IPS-NIHi11 (cell line): ENCODE data around the gene ETS1.

Experiments used
- DNase-seq: peaks from one replicate; pipeline ENCODE4 v3.0.0; 2012; ENCODE audit warnings: mixed read lengths, low spot score

ETS1 gene

DNA sequence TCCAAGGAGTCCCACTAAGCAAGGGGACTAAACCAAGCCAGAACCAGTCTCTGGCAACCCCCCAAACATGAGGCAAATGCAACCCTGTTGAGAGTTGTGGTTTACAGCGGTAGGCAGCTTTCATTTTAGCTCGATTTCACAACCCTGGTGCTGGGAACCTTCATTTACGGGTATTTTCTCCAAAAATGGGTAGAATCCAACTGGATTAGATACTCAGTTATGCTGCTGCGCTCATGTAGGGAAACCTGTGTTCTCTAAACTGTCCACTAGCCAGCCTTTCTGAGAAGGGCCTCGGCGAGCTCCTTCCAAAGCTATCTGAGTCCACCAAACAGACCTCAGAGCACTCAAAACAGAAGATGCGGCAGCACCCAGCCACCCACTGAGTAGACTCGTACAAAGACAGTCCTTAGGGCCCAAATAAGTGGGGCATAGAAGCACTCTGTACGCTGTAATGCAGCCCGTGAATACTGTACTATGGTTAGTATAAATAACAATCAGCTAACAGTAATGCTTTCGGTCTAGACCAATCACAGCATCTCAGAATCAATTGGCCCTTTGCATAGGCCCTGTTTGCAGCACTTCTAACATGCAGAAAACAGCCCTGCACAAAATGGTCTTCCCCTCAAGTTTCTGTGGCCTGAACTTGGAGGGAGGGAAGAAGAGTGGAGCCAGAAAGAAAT is 104.7 kb downstream of the ETS1 start:
- DNase-seq: no peak

DNA sequence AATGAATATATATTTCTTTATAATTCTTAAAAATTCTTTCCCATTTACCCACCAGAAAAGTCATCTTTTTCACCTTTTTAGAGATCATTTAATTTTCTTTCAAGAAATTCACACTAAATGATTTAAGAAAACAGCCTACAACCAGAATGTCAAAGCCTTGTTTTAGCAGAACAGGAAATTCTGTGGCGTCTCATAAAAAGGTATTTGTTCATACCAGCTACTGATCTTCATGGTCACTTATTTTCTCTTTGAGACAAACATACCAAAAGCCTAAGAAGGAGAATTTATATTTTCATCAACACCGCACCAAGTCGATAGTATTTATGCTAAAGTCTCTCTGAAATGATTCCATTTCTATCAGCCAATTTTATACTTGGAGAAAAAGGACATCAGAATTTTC is 105.3 kb downstream of the ETS1 start:
- DNase-seq: no peak

DNA sequence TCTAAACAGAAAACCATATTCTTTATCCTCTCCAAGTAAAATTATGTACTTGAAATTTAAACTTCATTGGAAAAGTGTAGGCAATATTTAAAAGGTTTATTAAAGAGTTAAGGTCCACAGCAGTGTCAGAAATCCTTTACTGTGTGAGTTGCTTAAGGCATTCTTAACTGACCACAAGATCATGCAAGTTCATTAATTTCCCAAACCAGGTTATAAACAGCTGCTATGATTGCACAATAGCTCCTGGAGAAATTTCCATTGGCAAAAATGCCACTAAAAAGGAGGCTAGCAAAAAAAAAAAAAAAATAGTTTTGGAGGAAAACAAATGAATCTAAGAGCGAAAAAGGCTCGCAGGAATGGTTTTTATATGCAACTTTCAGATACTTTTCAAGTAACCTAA is 106.2 kb downstream of the ETS1 start:
- DNase-seq: no peak

- no peak for DNase-seq
Measured at GRCh38 chr11:128480665-128481064, 106.7 kb downstream of the ETS1 start.

DNA sequence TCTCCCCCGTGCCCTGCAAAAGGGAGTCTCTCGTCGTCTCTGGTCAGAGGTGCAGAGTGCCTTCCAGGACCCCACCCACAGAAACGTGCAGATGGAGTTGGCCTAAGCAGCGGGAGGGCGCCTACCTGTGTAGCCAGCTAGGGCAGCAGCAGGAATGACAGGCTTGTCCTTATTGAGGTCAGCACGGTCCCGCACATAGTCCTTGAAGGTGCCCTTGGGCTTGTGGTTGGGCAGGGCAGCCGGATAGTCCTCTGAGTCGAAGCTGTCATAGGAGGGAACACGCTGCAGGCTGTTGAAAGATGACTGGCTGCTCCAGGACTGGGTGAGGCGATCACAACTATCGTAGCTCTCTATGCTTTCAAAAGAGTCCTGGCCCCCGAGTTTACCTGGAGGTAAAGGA is 107.3 kb downstream of the ETS1 start:
- no peak for DNase-seq

- DNase-seq: no peak
Measured at GRCh38 chr11:128479144-128479543, 108.2 kb downstream of the ETS1 start.

DNA sequence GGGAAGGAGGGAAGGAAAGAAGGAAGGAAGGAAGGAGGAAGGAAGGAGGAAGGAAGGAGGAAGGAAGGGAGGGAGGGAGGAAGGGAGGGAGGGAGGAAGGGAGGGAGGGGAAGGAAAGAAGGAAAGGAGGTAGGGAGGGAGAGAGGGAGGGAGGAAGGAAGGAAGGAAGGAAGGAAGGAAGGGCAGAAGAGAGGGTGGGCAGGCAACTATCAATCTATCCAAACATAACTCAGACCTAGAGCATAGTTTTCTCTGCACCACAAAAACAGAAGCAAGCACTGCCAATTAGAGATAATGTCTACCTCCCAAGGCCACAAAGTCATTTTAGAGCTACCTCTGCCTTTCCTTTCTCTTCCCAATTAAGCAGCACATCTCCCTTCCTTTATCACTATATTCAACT is 109.1 kb downstream of the ETS1 start:
- no peak for DNase-seq

DNA sequence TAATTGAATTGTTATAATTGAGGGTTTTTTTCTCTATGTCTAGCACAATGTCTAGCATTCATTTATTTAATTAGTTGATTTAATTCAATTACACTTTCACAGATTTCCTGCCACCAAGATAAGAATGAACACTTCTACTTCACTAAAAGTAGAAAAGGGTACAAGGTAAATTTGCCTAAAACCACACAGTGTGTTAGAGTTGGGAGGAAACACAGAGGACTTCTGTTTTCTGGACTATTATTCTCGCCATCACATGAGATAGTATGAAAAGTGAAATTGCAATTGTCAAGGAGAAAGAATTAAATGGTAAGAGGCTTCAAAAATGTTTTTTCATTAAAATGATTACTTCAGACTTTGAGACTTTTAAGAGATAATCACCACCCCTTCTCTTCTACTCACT is 109.5 kb downstream of the ETS1 start:
- DNase-seq: no peak

DNA sequence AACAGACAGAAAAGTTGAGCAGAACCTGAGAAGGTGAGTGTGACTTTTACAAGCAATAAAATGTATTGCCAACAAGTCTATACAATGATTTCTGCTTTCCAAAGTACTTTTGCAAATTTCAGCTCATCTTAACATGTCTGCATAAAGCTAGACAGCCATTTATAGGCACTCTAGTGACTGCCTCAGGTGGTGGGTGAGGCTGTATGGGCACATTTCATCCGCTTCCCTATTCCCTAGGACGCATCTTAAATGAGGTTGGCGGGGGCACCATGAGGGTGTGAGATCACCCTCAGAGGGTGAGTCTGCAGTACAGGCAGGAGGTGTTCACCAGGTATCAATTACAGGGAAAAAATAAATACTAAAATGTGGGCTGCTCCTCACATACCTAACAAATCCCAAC is 110.1 kb downstream of the ETS1 start:
- DNase-seq: no peak

GRCh38 chr11:128476729-128477128 is 110.6 kb downstream of the ETS1 start:
- no peak for DNase-seq

DNA sequence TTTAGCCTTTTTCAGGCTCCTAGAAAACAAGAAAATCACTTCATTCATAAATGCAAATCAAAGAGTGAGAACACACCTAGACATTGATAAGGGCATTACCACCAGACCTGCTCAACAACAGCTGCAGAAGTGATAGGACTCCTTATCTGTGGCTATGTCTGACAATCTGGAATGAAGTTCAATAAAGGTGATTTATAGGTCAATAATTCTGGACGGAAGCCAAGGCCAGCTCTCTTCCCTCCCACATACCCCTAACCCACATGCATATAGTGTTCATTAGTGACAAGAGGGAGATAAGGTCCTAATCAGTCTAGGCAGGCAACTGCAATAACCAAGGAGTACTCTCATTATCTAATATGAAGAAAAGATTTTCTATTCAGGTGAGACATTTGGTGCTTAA is 111.3 kb downstream of the ETS1 start:
- DNase-seq: no peak

DNA sequence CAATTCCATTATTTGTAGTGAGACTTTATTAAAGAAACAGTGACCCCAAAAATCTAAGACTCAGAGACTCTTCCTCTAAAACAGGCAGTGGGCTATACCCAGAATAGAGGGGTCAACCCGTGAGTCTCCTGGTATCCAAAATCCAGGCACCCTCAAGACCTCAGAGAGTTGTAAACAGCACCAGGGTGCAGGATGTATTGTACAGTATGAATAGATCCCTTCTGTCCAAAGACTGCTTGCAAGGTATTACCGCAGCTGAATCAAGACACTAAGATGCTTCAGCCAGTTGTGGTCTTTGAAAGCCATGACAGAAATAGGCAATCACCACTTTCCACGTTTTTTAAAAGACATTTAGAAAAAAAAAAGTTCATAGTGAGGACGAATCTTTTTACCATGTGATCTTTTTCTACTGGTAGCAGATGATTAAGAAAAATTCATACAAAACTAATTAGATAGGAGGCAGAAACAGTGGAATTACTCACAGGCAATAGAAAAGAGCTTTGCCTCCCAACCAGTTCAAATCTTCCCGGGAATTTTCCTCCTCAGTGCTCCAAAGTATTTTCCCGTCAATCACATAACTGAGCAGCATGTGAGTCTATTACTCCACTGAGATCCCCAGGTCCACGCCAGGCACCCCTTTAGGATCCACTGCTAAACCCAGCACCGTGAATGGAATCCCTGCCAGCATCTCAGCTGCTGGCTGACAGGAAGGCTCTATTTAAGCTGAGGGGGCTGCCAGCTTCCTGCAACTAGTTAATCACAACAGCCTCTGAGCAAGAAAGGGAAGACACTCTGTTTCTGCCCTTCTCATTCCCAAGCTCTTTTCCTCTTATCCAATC is 113.1 kb downstream of the ETS1 start:
- no peak for DNase-seq

GRCh38 chr11:128473636-128474035 is 113.7 kb downstream of the ETS1 start:
- no peak for DNase-seq

DNA sequence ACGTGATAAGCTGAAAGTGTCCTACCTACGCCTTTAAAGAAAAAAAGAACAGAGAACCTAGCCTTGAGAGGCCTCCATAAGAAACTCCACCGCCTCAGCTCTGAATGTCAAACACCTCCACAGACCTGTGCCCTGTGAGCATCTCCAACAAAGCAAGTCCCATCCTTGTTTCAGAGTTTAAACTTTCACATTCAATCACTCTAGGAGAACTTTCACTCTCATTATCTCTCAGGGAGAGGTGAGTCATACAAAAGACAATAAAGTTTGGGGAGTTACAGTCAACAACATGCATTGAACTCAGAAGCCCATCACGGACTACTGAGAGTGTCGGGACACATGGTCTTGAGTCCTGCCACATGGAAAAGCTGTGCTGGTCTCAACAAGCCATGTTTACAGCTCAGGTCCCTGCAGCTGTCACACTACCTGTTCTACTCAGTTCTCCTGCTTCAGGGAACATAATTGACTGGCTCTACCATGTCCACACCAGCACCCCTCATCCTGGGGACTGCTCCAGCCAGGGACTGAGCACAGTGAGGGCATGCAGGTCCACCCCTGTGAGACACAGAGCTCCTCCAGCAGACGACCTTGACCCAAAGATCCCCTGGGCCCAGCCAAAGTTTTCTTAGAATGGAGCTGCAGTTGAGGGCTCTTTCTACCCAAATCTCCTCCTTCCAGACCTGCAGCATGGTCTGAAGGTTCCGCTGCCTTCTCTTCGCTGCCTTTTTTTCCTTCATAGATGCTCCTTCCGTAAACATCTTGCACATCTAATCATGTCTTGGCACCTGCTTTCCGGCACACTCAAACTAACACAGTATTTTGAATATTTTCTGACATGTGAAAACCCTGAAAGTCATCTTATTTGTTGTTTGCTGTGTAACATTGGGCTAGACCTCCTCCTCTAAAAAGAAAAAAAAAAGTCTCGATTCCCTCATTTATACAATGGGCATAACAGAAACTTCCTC is 114.9 kb downstream of the ETS1 start:
- no peak for DNase-seq

- no peak for DNase-seq
Measured at GRCh38 chr11:128471138-128471661, 116.2 kb downstream of the ETS1 start.

DNA sequence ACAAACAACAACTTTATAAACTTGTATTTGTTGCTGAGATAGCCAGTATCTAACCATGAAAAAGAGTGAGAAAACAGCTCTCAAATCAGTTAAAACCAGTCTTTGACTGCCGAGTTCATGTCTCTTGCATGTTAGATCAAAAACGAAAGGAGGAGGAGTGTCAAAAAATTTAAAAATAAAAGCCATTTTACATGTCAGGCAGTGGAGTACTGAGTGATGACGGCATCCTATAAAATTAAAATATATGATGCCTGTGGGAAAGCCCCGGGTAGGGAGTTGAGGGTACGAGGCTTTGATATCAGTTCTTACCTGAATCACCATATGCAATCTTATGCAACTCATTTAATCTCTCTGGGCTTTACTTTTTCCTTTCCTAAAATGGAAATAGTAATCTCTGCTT is 117.3 kb downstream of the ETS1 start:
- DNase-seq: no peak

DNA sequence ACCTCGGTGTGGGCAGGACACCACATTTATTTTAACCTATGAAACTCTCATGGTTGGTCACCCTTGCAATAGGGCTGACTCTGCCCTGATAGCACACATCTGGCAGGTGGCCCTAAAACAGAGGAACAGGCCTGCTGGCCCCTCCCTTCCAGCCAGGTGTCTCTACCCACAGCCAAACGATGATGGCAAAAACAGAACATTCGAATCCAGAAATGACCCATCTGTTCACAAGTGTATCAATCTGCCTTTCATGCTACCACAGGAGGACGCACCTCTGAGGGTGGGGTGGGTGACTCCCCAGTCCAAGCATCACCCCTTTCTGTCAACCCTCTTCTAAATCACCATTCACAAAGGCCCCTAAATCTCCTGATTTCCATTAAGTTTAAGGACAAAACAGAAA is 118.1 kb downstream of the ETS1 start:
- no peak for DNase-seq

- DNase-seq: no peak
Measured at GRCh38 chr11:128468111-128468510, 119.2 kb downstream of the ETS1 start.

DNA sequence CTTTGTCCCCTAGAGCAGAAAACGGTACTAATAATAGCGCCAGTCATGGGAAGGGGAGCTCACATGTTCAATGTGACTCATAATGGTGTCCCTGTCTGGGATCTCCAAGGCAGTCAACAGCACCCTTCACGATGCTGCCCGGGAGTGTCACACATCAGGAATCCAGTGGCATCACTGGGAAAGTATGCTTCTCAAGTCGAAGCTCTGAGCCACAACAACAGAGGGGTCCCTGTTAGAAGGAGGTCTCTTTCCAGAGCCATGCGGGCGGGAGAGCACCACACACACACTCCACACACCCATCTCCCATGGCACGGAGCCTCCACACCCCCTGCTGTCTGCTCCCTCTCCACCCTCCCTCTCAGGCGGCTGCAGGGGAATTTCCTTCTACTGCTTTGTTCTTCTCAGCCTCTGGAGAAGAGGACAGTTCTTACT is 119.7 kb downstream of the ETS1 start:
- DNase-seq: no peak

GRCh38 chr11:128467041-128467440 is 120.3 kb downstream of the ETS1 start:
- DNase-seq: no peak

DNA sequence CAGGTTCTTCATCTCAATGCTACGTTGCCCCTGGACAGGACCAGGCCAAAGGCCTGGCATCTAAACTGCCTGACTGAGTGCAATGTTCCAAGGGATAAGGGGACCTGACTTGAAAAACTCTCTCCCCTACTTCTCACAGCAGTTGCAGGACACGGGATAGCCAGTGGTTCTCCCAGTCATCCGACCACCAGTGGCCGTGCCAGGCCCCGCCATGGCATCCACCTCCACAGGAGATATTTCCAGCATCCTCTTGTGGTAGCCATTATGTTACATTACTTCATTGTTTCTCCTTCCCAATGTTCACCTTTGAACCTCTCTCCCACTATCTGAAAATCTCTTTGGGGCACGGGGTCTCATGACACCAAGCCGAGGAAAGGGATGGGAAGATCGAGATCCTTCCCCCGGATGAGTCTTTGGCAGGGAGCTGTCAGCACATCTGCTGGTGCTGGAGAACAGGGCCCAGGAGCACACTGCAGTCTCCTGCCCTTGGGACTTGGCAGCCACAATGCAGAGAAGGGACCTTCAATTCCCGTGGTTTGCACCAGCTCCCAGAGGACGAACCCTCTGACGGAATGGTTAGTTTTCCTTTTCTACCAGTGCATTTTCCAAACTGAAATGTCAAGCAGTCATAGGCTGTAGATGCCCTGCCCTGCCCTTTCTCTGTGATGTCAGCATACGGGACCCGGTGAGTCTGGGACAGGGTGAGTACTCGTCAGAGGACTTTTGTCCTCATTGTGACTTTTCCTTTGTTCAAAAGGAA is 121.2 kb downstream of the ETS1 start:
- DNase-seq: no peak

- DNase-seq: no peak
Measured at GRCh38 chr11:128465531-128465930, 121.8 kb downstream of the ETS1 start.
